ENCODE measurements around the gene KCTD10. TPM values are rescaled to one million over a fixed set of nuclear protein-coding genes. Genes with fewer than 3 reads are reported as not detected.
"Not testable (repeated sequence)": the region's sequence is repeated elsewhere in the genome, so short reads cannot be mapped to it uniquely, and the experiment has no call there.

KCTD10 gene
- total RNA-seq, 2 donors from 2014 or later = 37.2 to 49.8 TPM

GRCh38 chr12:109477963-109478315 lies 839 bp upstream of the KCTD10 start:
- Histone ChIP-seq H3K4me3 (peak overlapping the region; percentile 80 to 91), H3K9me3 (no peaks in the 10 kb centered on the region), H3K36me3 (no peaks in the 10 kb centered on the region), H3K27me3 (replicated peaks; ENCODE audit: insufficient read depth) (no peaks in the 10 kb centered on the region), H3K4me1 (replicated peaks) (peaks cover 14% of the 10 kb centered on the region), H3K27ac (peak overlapping the region; percentile 92 to 97)
- 6% methylated on average over 9 of the region's 9 CpGs for WGBS
- intact Hi-C loops (cut with DNase I) = loop anchor here (2.0 kb wide), 2 partner anchors 15 to 47 kb away; no protein-coding TSS in a partner anchor
- DNase-seq (ENCODE audit: low spot score) = no peak
- no peak for TF ChIP-seq POLR2A (IDR thresholded peaks at IDR 0.05)
- TF ChIP-seq POLR2AphosphoS5 (IDR thresholded peaks at IDR 0.05) = no peak
- TF ChIP-seq CTCF (IDR thresholded peaks at IDR 0.05) = no peak

GRCh38 chr12:109476807-109477184 lies 304 bp downstream of the KCTD10 start:
- no peak for DNase-seq (ENCODE audit: low spot score)
- Histone ChIP-seq H3K4me3 (peak overlapping the region; percentile 80 to 91), H3K9me3 (no peaks in the 10 kb centered on the region), H3K36me3 (no peaks in the 10 kb centered on the region), H3K27me3 (replicated peaks; ENCODE audit: insufficient read depth) (no peaks in the 10 kb centered on the region), H3K27ac (peak overlapping the region; percentile 92 to 97), H3K4me1 (replicated peaks) (peaks cover 14% of the 10 kb centered on the region)
- intact Hi-C loops (cut with DNase I) = loop anchor here (2.0 kb wide), 2 partner anchors 14 to 46 kb away; no protein-coding TSS in a partner anchor
- WGBS = 2% methylated on average over 11 of the region's 11 CpGs
- TF ChIP-seq POLR2A (IDR thresholded peaks at IDR 0.05) (no peak), POLR2AphosphoS5 (IDR thresholded peaks at IDR 0.05) (no peak), CTCF (IDR thresholded peaks at IDR 0.05) (no peak)

GRCh38 chr12:109475993-109476806 lies 900 bp downstream of the KCTD10 start:
- Histone ChIP-seq H3K36me3 (no peaks in the 10 kb centered on the region), H3K9me3 (no peaks in the 10 kb centered on the region), H3K4me1 (replicated peaks) (peaks cover 14% of the 10 kb centered on the region), H3K4me3 (peak overlapping the region; percentile 80 to 91), H3K27ac (peak overlapping the region; percentile 92 to 97), H3K27me3 (replicated peaks; ENCODE audit: insufficient read depth) (no peaks in the 10 kb centered on the region)
- TF ChIP-seq CTCF (IDR thresholded peaks at IDR 0.05) = no peak
- TF ChIP-seq POLR2AphosphoS5 (IDR thresholded peaks at IDR 0.05) = no peak
- no peak for TF ChIP-seq POLR2A (IDR thresholded peaks at IDR 0.05)
- no peak for DNase-seq (ENCODE audit: low spot score)
- WGBS = 14% methylated on average over 19 of the region's 19 CpGs
- intact Hi-C loops (cut with DNase I) = loop anchor here (2.0 kb wide), 2 partner anchors 13 to 45 kb away; no protein-coding TSS in a partner anchor

GRCh38 chr12:109475121-109475520 lies 2.0 kb downstream of the KCTD10 start:
- Histone ChIP-seq H3K9me3 (no peaks in the 10 kb centered on the region), H3K4me1 (replicated peaks) (peaks cover 14% of the 10 kb centered on the region), H3K27ac (no peak overlapping the region), H3K36me3 (no peaks in the 10 kb centered on the region), H3K4me3 (no peak overlapping the region), H3K27me3 (replicated peaks; ENCODE audit: insufficient read depth) (no peaks in the 10 kb centered on the region)
- intact Hi-C loops (cut with DNase I) = no loop called here
- no peak for DNase-seq (ENCODE audit: low spot score)
- 90% methylated on average over 7 of the region's 7 CpGs for WGBS
- no peak for TF ChIP-seq POLR2AphosphoS5 (IDR thresholded peaks at IDR 0.05)
- no peak for TF ChIP-seq POLR2A (IDR thresholded peaks at IDR 0.05)
- TF ChIP-seq CTCF (IDR thresholded peaks at IDR 0.05) = no peak

DNA sequence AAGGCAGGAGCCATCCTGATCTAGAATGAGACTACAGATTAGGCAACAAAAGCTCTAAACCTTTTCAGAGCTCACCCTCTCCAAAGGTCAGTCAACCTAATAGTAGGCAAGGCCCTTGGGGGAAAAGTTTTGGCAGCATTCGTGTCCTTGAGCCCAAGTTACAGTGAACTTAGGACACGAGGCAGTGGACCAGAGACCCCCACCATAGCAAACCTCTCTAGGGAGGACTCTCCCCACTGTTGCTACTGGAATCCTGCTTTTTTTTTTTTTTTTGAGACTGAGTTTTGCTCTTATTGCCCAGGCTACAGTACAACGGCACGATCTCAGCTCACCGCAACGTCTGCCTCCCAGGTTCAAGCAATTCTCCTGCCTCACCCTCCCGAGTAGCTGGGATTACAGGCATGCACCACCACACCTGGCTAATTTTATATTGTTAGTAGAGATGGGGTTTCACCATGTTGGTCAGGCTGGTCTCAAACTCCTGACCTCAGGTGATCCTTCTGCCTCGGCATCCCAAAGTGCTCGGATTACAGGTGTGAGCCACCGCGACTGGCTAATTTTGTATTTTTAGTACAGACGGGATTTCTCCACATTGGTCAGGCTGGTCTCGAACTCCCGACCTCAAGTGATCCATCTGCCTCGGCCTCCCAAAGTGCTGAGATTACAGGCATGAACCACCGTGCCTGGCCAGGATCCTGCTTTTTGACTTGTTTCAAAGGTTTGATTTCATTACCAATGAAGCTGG lies 3.4 kb downstream of the KCTD10 start:
- DNase-seq (ENCODE audit: low spot score); intact Hi-C loops (cut with DNase I); H3K36me3 ChIP-seq; H3K27me3 ChIP-seq (replicated peaks; ENCODE audit: insufficient read depth); H3K4me3 ChIP-seq; H3K4me1 ChIP-seq (replicated peaks); H3K9me3 ChIP-seq; H3K27ac ChIP-seq: not testable (repeated sequence)
- WGBS = 91% methylated on average over 16 of the region's 16 CpGs

All from prostate gland (tissue), 2 donors.